DND-41 (cell line): ENCODE results near the gene CD81.

Experiments used
- ATAC-seq: fragments of 200-7000 bp; cut with Tn5 transposase; 3 replicates; pipeline ENCODE4 v1.9.1; 2021; ENCODE audit warnings: low read depth; ENCODE audit not compliant: insufficient read depth
- DNase-seq: peaks from one replicate; pipeline ENCODE4 v3.0.0-alpha.2; 2020
- H2AFZ ChIP-seq: 2 replicates; pipeline ENCODE4 v1.6.0; 2012; ENCODE audit warnings: low read depth, low read length
- H3K27ac ChIP-seq: 2 replicates; pipeline ENCODE4 v1.5.1; 2012; ENCODE audit warnings: low read length, inconsistent platforms
- H3K27me3 ChIP-seq: fragments of 200-600 bp; sonication (generic); 2 replicates; pipeline ENCODE4 v1.6.0; 2012; ENCODE audit warnings: low read length, mild to moderate bottlenecking, inconsistent platforms; ENCODE audit not compliant: insufficient read depth, poor library complexity
- H3K36me3 ChIP-seq: 2 replicates; pipeline ENCODE4 v1.5.1; 2012; ENCODE audit warnings: low read length, inconsistent platforms; ENCODE audit not compliant: insufficient read depth
- H3K4me1 ChIP-seq: 2 replicates; pipeline ENCODE4 v1.5.1; 2012; ENCODE audit warnings: mild to moderate bottlenecking, low read length; ENCODE audit not compliant: insufficient read depth
- H3K4me2 ChIP-seq: 2 replicates; pipeline ENCODE4 v1.6.0; 2012; ENCODE audit warnings: mild to moderate bottlenecking, moderate library complexity, low read length, inconsistent platforms; ENCODE audit not compliant: insufficient read depth
- H3K4me3 ChIP-seq, 2 experiments: fragments of 200-600 bp in 1 of 2; shearing (Covaris generic) in 1 of 2; 2 replicates each; pipeline ENCODE4 v1.5.1; 2012 to 2016; ENCODE audit warnings: inconsistent platforms in 2 of 2, low read length in 2 of 2, mild to moderate bottlenecking in 2 of 2, low read depth in 1 of 2, moderate library complexity in 1 of 2
- H3K79me2 ChIP-seq: 2 replicates; pipeline ENCODE4 v1.6.0; 2012; ENCODE audit warnings: low read length, inconsistent platforms; ENCODE audit not compliant: insufficient read depth
- H3K9ac ChIP-seq: 2 replicates; pipeline ENCODE4 v1.6.0; 2012; ENCODE audit warnings: low read depth, mild to moderate bottlenecking, inconsistent platforms, low read length, moderate library complexity
- H3K9me3 ChIP-seq: 2 replicates; pipeline ENCODE4 v1.5.1; 2012; ENCODE audit warnings: low read length, moderate library complexity, mild to moderate bottlenecking, inconsistent platforms; ENCODE audit not compliant: insufficient read depth, severe bottlenecking
- H4K20me1 ChIP-seq: 2 replicates; pipeline ENCODE4 v1.6.0; 2012; ENCODE audit warnings: low read length; ENCODE audit not compliant: insufficient read depth
- EZH2 ChIP-seq: IDR thresholded peaks from 3 replicates; pipeline ENCODE4 v1.6.1; 2012; ENCODE audit warnings: borderline replicate concordance, low read depth, mild to moderate bottlenecking, moderate library complexity, low read length, inconsistent platforms; ENCODE audit not compliant: severe bottlenecking
- TF ChIP-seq, protein P1 (sequence below): IDR thresholded peaks from 2 replicates; pipeline ENCODE4 v1.5.1; 2012; ENCODE audit warnings: borderline replicate concordance, low read length, moderate library complexity, mild to moderate bottlenecking; ENCODE audit not compliant: poor library complexity, severe bottlenecking; ENCODE audit errors: extremely low read depth

The CD81 gene

DNA sequence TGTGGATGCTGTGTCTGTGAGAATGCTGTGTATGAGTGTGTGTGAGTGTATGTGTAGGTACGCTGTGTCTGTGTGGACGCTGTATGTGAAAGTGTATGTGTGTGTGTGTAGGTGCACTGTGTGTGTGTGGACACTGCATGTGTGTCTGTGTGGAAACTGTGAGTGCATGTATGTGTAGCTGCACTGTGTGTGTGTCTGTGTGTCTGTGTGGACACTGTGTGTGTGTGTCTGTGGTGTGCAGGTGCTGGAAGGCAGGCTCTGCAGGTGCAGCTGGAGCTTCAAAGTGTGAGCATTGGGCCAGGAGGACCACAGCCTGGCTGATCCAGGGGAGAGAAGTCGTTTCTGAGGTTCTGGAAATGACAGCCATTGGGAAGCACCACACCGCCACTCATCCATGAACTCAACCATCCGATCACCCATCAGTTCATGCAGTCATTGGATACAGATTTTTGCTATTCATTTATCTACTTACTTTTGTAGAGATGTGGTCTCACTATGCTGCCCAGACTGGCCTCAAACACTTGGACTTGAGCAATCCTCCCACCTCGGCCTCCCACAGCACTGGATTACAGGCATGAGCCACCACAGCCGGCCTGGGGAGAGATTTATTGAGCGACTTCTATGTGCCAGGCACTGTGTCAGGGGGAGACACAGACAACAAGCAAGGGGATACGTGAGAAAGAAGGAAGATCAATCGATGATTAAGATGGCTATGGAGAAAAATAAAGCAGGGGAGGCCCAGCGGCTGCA is 57.6 kb downstream of the CD81 start:
- no peaks in the 10 kb centered on the region for H3K36me3 ChIP-seq

DNA sequence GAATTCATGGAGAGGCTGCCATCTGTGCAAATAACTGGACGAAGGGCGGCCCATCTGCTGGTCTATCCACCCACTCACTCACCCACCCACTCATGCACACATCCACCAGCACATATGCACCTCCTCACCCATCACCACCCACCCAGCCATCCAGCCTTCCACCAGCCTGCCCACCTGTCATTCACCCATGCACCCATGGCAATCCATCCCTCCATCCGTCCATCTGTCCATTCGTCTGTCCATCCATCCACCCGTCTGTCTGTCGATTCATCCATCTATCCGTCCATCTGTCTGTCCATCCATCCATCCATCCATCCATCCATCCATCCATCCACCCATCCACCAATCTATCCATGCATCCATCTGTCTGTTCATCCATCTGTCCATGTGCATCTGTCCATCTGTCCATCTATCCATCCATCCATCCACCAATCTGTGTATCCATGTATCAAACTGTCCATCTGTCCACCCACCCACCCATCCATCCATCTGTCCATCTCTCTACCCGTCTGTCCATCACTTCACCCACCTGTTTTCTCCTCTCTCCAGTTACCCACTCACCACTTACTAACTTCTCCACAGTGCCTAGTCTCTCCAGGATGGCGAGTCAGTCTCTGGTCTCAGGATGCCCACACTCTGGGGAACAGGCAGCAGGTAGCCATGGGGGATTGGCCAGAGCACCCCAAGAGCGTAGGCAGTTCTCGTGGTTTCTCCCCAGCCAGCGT is 58.3 kb downstream of the CD81 start:
- Histone ChIP-seq H2AFZ (no peak overlapping the region), H3K4me3 (no peak overlapping the region), H4K20me1 (no peaks in the 10 kb centered on the region; the same call in 1 of the 2 replicates), H3K79me2 (no peaks in the 10 kb centered on the region), H3K36me3 (no peaks in the 10 kb centered on the region), H3K9ac (no peak overlapping the region), H3K4me2 (no peak overlapping the region), H3K27ac (no peak overlapping the region), H3K27me3 (no peaks in the 10 kb centered on the region), H3K4me1 (no peaks in the 10 kb centered on the region), H3K9me3 (no peaks in the 10 kb centered on the region)
- DNase-seq (no peak), ATAC-seq (no peak)
- no peak for TF ChIP-seq EZH2
- TF ChIP-seq, protein P1, sequence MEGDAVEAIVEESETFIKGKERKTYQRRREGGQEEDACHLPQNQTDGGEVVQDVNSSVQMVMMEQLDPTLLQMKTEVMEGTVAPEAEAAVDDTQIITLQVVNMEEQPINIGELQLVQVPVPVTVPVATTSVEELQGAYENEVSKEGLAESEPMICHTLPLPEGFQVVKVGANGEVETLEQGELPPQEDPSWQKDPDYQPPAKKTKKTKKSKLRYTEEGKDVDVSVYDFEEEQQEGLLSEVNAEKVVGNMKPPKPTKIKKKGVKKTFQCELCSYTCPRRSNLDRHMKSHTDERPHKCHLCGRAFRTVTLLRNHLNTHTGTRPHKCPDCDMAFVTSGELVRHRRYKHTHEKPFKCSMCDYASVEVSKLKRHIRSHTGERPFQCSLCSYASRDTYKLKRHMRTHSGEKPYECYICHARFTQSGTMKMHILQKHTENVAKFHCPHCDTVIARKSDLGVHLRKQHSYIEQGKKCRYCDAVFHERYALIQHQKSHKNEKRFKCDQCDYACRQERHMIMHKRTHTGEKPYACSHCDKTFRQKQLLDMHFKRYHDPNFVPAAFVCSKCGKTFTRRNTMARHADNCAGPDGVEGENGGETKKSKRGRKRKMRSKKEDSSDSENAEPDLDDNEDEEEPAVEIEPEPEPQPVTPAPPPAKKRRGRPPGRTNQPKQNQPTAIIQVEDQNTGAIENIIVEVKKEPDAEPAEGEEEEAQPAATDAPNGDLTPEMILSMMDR, result no peak

More for the DNA sequence above, 57.6 kb downstream of the CD81 start:
- Histone ChIP-seq H4K20me1 (no peaks in the 10 kb centered on the region; the same call in 1 of the 2 replicates), H2AFZ (no peak overlapping the region), H3K4me2 (no peak overlapping the region), H3K4me3 (no peak overlapping the region), H3K79me2 (no peaks in the 10 kb centered on the region), H3K27ac (no peak overlapping the region), H3K27me3 (no peaks in the 10 kb centered on the region), H3K9ac (no peak overlapping the region), H3K9me3 (no peaks in the 10 kb centered on the region), H3K4me1 (no peaks in the 10 kb centered on the region)
- TF ChIP-seq, protein P1, result no peak
- no peak for ATAC-seq
- DNase-seq, result no peak

GRCh38 chr11:2436013-2436520 is 59.0 kb downstream of the CD81 start:
- H3K9me3 ChIP-seq, result no peaks in the 10 kb centered on the region
- ATAC-seq (no peak), DNase-seq (no peak)
- no peaks in the 10 kb centered on the region; the same call in 1 of the 2 replicates for H4K20me1 ChIP-seq
- no peaks in the 10 kb centered on the region for H3K4me1 ChIP-seq
- no peak overlapping the region for H3K27ac ChIP-seq
- H3K36me3 ChIP-seq, result no peaks in the 10 kb centered on the region
- no peak overlapping the region for H2AFZ ChIP-seq
- H3K27me3 ChIP-seq, result no peaks in the 10 kb centered on the region
- H3K4me3 ChIP-seq, result no peak overlapping the region
- TF ChIP-seq, protein P1, result no peak
- TF ChIP-seq EZH2, result no peak
- H3K9ac ChIP-seq, result no peak overlapping the region
- no peak overlapping the region for H3K4me2 ChIP-seq
- H3K79me2 ChIP-seq, result no peaks in the 10 kb centered on the region
